Gastroesophageal sphincter (tissue), 3 donors: Measurements from ENCODE around the gene TUBGCP5.
"Not testable (repeated sequence)": the region's sequence is repeated elsewhere in the genome, so short reads cannot be mapped to it uniquely, and the experiment has no call there.

Source experiments
- EP300 ChIP-seq: sonication (generic); formaldehyde crosslinking; IDR thresholded peaks from one replicate; pipeline ENCODE4 v1.6.1; 2017; ENCODE audit warnings: antibody characterized with exemption, mild to moderate bottlenecking
- POLR2A ChIP-seq, 2 donors: fragments of 450-650 bp; IDR thresholded peaks; one replicate each; pipeline ENCODE4 v1.6.1; 2017; ENCODE audit warnings: antibody characterized with exemption in 2 of 2, mild to moderate bottlenecking in 2 of 2, moderate library complexity in 1 of 2
- TF ChIP-seq, protein P1 (sequence below), 4 experiments: fragments of 200-600 bp in 2 of 4; fragments of 450-650 bp in 2 of 4; sonication (generic) in 1 of 4; IDR thresholded peaks; one replicate each; pipeline ENCODE4 v1.5.1; 2017 to 2019; ENCODE audit warnings: antibody characterized with exemption in 4 of 4, mild to moderate bottlenecking in 2 of 4, moderate library complexity in 2 of 4

DNA sequence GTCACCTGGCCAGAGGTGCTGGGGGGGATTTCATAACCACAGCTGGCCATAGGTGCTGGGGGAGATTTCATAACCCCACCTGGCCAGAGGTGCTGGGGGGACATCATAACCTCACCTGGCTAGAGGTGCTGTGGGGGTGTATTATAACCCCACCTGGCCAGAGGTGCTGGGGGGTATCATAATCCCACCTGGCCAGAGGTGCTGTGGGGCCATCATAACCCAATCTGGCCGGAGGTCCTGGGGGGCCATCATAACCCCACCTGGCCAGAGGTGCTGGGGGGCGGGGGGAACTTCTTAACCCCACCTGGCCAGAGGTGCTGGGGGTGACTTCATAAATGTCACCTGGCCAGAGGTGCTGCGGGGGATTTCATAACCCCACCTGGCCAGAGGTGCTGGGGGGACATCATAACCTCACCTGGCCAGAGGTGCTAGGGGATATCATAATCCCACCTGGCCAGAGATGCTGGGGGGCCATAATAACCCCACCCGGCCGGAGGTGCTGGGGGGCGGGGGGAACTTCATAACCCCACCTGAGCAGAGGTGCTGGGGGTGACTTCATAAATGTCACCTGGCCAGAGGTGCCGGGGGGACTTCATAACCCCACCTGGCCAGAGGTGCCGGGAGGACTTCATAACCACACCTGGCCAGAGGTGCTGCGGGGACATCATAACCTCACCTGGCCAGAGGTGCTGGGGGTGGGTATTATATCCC, 9.4 kb upstream of the TUBGCP5 start:
- TF ChIP-seq, protein P1, sequence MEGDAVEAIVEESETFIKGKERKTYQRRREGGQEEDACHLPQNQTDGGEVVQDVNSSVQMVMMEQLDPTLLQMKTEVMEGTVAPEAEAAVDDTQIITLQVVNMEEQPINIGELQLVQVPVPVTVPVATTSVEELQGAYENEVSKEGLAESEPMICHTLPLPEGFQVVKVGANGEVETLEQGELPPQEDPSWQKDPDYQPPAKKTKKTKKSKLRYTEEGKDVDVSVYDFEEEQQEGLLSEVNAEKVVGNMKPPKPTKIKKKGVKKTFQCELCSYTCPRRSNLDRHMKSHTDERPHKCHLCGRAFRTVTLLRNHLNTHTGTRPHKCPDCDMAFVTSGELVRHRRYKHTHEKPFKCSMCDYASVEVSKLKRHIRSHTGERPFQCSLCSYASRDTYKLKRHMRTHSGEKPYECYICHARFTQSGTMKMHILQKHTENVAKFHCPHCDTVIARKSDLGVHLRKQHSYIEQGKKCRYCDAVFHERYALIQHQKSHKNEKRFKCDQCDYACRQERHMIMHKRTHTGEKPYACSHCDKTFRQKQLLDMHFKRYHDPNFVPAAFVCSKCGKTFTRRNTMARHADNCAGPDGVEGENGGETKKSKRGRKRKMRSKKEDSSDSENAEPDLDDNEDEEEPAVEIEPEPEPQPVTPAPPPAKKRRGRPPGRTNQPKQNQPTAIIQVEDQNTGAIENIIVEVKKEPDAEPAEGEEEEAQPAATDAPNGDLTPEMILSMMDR (IDR thresholded peaks at IDR 0.05): not testable (repeated sequence)
- TF ChIP-seq POLR2A (IDR thresholded peaks at IDR 0.05); EP300: not testable (repeated sequence)
